ENCODE data around the gene FADS1.

FADS1 gene

DNA sequence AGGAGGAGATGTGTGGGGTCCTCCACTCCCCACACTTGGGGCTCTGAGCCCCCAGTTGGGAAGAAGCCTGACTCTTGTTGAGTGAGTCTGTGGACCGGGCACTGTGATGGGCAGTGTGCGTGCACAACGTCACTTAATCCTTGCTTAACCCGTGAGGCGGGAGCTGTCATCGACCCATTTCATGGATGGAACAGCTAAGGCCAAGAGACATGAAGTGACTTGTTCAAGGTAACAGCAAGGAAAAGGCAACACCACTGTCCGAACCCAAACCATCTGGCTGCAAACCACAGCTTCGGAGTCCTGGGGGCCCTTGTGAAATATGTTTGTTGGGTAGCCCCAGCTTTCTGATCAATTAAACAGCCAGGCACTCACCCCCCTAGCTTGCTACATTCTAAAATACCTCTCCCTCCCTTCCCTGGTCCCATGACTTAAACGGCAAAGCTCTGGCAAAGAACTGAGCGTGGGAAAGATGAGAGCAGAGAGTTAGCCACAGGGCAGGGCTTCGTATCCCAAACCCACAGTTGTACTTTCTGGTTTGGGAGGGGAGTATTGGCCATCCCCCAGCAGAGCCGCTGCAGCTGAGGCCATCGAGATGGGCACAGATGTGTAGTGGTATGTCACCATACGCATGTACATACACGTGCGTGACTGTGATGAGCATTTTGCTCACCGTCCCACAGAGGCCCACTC, 37.5 kb upstream of the FADS1 start:
- Histone ChIP-seq H3K9me2 (replicated peaks; ENCODE audit: control insufficient read depth, low read length) (no peaks in the 10 kb centered on the region), H3K4me3 (ENCODE audit: low read length) (no peak overlapping the region), H3K27ac (ENCODE audit: low read depth, low read length) (no peak overlapping the region), H3K79me2 (ENCODE audit: control insufficient read depth, low read length) (peaks cover 16% of the 10 kb centered on the region), H3K4me1 (ENCODE audit: control insufficient read depth, low read length) (no peaks in the 10 kb centered on the region), H3K36me3 (ENCODE audit: control insufficient read depth, low read length) (peaks cover 97% of the 10 kb centered on the region), H3K4me2 (ENCODE audit: low read length) (no peak overlapping the region), H3F3A (ENCODE audit: control insufficient read depth, insufficient read depth) (no peaks in the 10 kb centered on the region), H3K27me3 (ENCODE audit: control insufficient read depth, low read length) (no peaks in the 10 kb centered on the region), H3K9me3 (ENCODE audit: control insufficient read depth, insufficient read depth, low read length) (no peaks in the 10 kb centered on the region), H4K20me1 (ENCODE audit: control insufficient read depth, insufficient read depth, low read depth, low read length) (peaks cover 17% of the 10 kb centered on the region)
- TF ChIP-seq CTCF (IDR thresholded peaks at IDR 0.05; ENCODE audit: low read depth, low read length, poor library complexity, severe bottlenecking), result no peak
- no peak for TF ChIP-seq EZH2phosphoT487 (IDR thresholded peaks at IDR 0.05; ENCODE audit: borderline replicate concordance, low read length)

DNA sequence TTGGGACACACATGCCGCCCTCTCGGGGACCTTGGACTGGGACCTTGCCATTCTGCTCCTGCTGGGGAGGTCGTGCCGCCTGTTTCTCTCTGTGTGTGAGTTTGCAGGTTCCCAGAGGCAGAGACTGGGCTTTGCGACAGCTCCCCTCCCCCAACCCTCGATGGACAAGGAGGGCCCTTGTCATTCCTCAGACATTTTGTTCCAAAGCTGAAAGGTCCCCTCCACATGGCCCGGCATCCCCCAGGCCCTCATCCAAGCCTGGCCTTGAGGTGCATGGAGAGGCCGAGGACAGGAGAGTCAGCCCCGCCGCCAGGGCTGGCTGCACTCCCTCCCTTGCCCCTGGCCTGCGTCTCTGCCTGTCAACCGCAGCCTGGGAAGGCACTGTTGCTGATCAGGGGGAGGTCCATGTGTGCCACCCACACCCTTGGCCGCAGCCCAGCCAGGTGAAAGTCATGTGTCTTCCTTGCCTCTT, 36.9 kb upstream of the FADS1 start:
- H3F3A ChIP-seq (ENCODE audit: control insufficient read depth, insufficient read depth), result no peaks in the 10 kb centered on the region
- no peaks in the 10 kb centered on the region for H3K9me2 ChIP-seq (replicated peaks; ENCODE audit: control insufficient read depth, low read length)
- H3K36me3 ChIP-seq (ENCODE audit: control insufficient read depth, low read length), result peaks cover 97% of the 10 kb centered on the region
- no peaks in the 10 kb centered on the region for H3K4me1 ChIP-seq (ENCODE audit: control insufficient read depth, low read length)
- peaks cover 17% of the 10 kb centered on the region for H4K20me1 ChIP-seq (ENCODE audit: control insufficient read depth, insufficient read depth, low read depth, low read length)
- H3K9me3 ChIP-seq (ENCODE audit: control insufficient read depth, insufficient read depth, low read length), result no peaks in the 10 kb centered on the region
- H3K27me3 ChIP-seq (ENCODE audit: control insufficient read depth, low read length), result no peaks in the 10 kb centered on the region
- H3K79me2 ChIP-seq (ENCODE audit: control insufficient read depth, low read length), result peaks cover 16% of the 10 kb centered on the region
- H3K4me3 ChIP-seq (ENCODE audit: low read length), result no peak overlapping the region
- H3K27ac ChIP-seq (ENCODE audit: low read depth, low read length), result no peak overlapping the region
- no peak overlapping the region for H3K4me2 ChIP-seq (ENCODE audit: low read length)
- TF ChIP-seq EZH2phosphoT487 (IDR thresholded peaks at IDR 0.05; ENCODE audit: borderline replicate concordance, low read length) (no peak), CTCF (IDR thresholded peaks at IDR 0.05; ENCODE audit: low read depth, low read length, poor library complexity, severe bottlenecking) (no peak)

GRCh38 chr11:61851900-61852295, 35.1 kb upstream of the FADS1 start:
- TF ChIP-seq CTCF (IDR thresholded peaks at IDR 0.05; ENCODE audit: low read depth, low read length, poor library complexity, severe bottlenecking), result no peak
- no peak for TF ChIP-seq EZH2phosphoT487 (IDR thresholded peaks at IDR 0.05; ENCODE audit: borderline replicate concordance, low read length)
- no peaks in the 10 kb centered on the region for H3F3A ChIP-seq (ENCODE audit: control insufficient read depth, insufficient read depth)
- no peak overlapping the region for H3K4me3 ChIP-seq (ENCODE audit: low read length)
- no peaks in the 10 kb centered on the region for H3K27me3 ChIP-seq (ENCODE audit: control insufficient read depth, low read length)
- H3K4me2 ChIP-seq (ENCODE audit: low read length), result no peak overlapping the region
- peaks cover 27% of the 10 kb centered on the region for H3K79me2 ChIP-seq (ENCODE audit: control insufficient read depth, low read length)
- H3K9me2 ChIP-seq (replicated peaks; ENCODE audit: control insufficient read depth, low read length), result no peaks in the 10 kb centered on the region
- H3K27ac ChIP-seq (ENCODE audit: low read depth, low read length), result no peak overlapping the region
- no peaks in the 10 kb centered on the region for H3K9me3 ChIP-seq (ENCODE audit: control insufficient read depth, insufficient read depth, low read length)
- no peaks in the 10 kb centered on the region for H3K4me1 ChIP-seq (ENCODE audit: control insufficient read depth, low read length)
- H3K36me3 ChIP-seq (ENCODE audit: control insufficient read depth, low read length), result peaks cover 97% of the 10 kb centered on the region
- H4K20me1 ChIP-seq (ENCODE audit: control insufficient read depth, insufficient read depth, low read depth, low read length), result peaks cover 21% of the 10 kb centered on the region
